H9 (cell line): Measurements from ENCODE around the gene REV1. TPM values are rescaled to one million over a fixed set of nuclear protein-coding genes. Genes with fewer than 3 reads are reported as not detected.
"Not testable (repeated sequence)": the region's sequence is repeated elsewhere in the genome, so short reads cannot be mapped to it uniquely, and the experiment has no call there.

Source experiments
- DNase-seq: peaks from one replicate; pipeline ENCODE4 v3.0.0-alpha.2; 2017
- H2AFZ ChIP-seq: one replicate; pipeline ENCODE4 v1.6.1; 2013; ENCODE audit warnings: mild to moderate bottlenecking, low read length, control low read depth, moderate library complexity
- H2AK5ac ChIP-seq: 2 replicates; pipeline ENCODE4 v1.6.1; 2013; ENCODE audit warnings: low read length, control low read depth, mixed read lengths; ENCODE audit not compliant: insufficient read length
- H2BK120ac ChIP-seq: one replicate; pipeline ENCODE4 v1.6.1; 2013; ENCODE audit warnings: low read depth, mild to moderate bottlenecking, low read length, control low read depth, inconsistent platforms; ENCODE audit not compliant: poor library complexity, severe bottlenecking
- H2BK12ac ChIP-seq: 2 replicates; pipeline ENCODE4 v1.6.1; 2013; ENCODE audit warnings: low read length, control low read depth, mixed read lengths, low read depth; ENCODE audit not compliant: insufficient read length
- H2BK15ac ChIP-seq: 2 replicates; pipeline ENCODE4 v1.6.1; 2013; ENCODE audit warnings: low read depth, low read length, control low read depth
- H2BK20ac ChIP-seq: one replicate; pipeline ENCODE4 v1.6.1; 2013; ENCODE audit warnings: low read depth, mild to moderate bottlenecking, low read length, control low read depth, inconsistent platforms; ENCODE audit not compliant: poor library complexity, severe bottlenecking
- H2BK5ac ChIP-seq: 2 replicates; pipeline ENCODE4 v1.6.1; 2013; ENCODE audit warnings: low read length, control low read depth, mixed read lengths; ENCODE audit not compliant: insufficient read length
- H3K14ac ChIP-seq: 2 replicates; pipeline ENCODE4 v1.6.1; 2013; ENCODE audit warnings: low read length, control low read depth; ENCODE audit not compliant: insufficient read depth
- H3K18ac ChIP-seq: 2 replicates; pipeline ENCODE4 v1.6.1; 2013; ENCODE audit warnings: low read depth, mild to moderate bottlenecking, mixed read lengths, low read length, control low read depth; ENCODE audit not compliant: insufficient read length
- H3K23ac ChIP-seq: 2 replicates; pipeline ENCODE4 v1.6.1; 2013; ENCODE audit warnings: low read length, control low read depth, mixed read lengths, low read depth; ENCODE audit not compliant: insufficient read length
- H3K23me2 ChIP-seq: 2 replicates; pipeline ENCODE4 v1.6.1; 2013; ENCODE audit warnings: low read depth, mild to moderate bottlenecking, mixed read lengths, low read length, control low read depth; ENCODE audit not compliant: insufficient read length, poor library complexity, severe bottlenecking
- H3K27ac ChIP-seq: 2 replicates; pipeline ENCODE4 v1.5.1; 2013; ENCODE audit warnings: low read length, control low read depth, mixed read lengths, low read depth; ENCODE audit not compliant: insufficient read length
- H3K27me3 ChIP-seq: 2 replicates; pipeline ENCODE4 v1.6.1; 2013; ENCODE audit warnings: low read length, control low read depth, inconsistent platforms; ENCODE audit not compliant: insufficient read depth
- H3K4ac ChIP-seq: 2 replicates; pipeline ENCODE4 v1.6.1; 2013; ENCODE audit warnings: low read depth, mild to moderate bottlenecking, control low read depth, inconsistent platforms, low read length, moderate library complexity
- H3K4me1 ChIP-seq: 2 replicates; pipeline ENCODE4 v1.6.1; 2013; ENCODE audit warnings: low read length, control low read depth, inconsistent platforms; ENCODE audit not compliant: insufficient read depth
- H3K4me2 ChIP-seq: 2 replicates; pipeline ENCODE4 v1.6.1; 2013; ENCODE audit warnings: low read length, control low read depth, mixed read lengths; ENCODE audit not compliant: insufficient read length, insufficient read depth
- H3K56ac ChIP-seq: 2 replicates; pipeline ENCODE4 v1.6.1; 2013; ENCODE audit warnings: low read depth, mild to moderate bottlenecking, mixed read lengths, low read length, control low read depth; ENCODE audit not compliant: insufficient read length
- H3K79me1 ChIP-seq: 2 replicates; pipeline ENCODE4 v1.6.1; 2013; ENCODE audit warnings: low read depth, mild to moderate bottlenecking, moderate library complexity, low read length, control low read depth, inconsistent platforms; ENCODE audit not compliant: insufficient read depth, poor library complexity, severe bottlenecking
- H3K79me2 ChIP-seq: 2 replicates; pipeline ENCODE4 v1.6.1; 2013; ENCODE audit warnings: low read length, control low read depth, inconsistent platforms; ENCODE audit not compliant: insufficient read depth
- H3K9ac ChIP-seq: 2 replicates; pipeline ENCODE4 v1.6.1; 2013; ENCODE audit warnings: low read length, control low read depth, mixed read lengths; ENCODE audit not compliant: insufficient read length; ENCODE audit errors: extremely low read depth
- H3K9me3 ChIP-seq: one replicate; pipeline ENCODE4 v1.6.1; 2013; ENCODE audit warnings: low read depth, low read length, inconsistent platforms; ENCODE audit not compliant: control insufficient read depth
- H3T11ph ChIP-seq: one replicate; pipeline ENCODE4 v1.6.1; 2013; ENCODE audit warnings: mild to moderate bottlenecking, low read length, control low read depth, inconsistent platforms
- H4K20me1 ChIP-seq: one replicate; pipeline ENCODE4 v1.6.1; 2013; ENCODE audit not compliant: control insufficient read depth, insufficient read length, insufficient read depth
- H4K5ac ChIP-seq: 2 replicates; pipeline ENCODE4 v1.6.1; 2013; ENCODE audit warnings: low read depth, mild to moderate bottlenecking, mixed read lengths, low read length, control low read depth; ENCODE audit not compliant: insufficient read length
- H4K8ac ChIP-seq: replicated peaks from 2 replicates; pipeline ENCODE4 v1.6.1; 2013; ENCODE audit warnings: low read length, control low read depth, mixed read lengths, low read depth; ENCODE audit not compliant: insufficient read length
- H4K91ac ChIP-seq: 2 replicates; pipeline ENCODE4 v1.6.1; 2013; ENCODE audit warnings: low read depth, mild to moderate bottlenecking, moderate library complexity, mixed read lengths, low read length, control low read depth; ENCODE audit not compliant: insufficient read length
- H3K27ac Mint-ChIP-seq, 3 experiments: 2 replicates in 2 of 3; 3 replicates in 1 of 3; pipeline ENCODE4 v1.8.0; 2020 to 2021; ENCODE audit warnings: mixed read lengths in 3 of 3, mild to moderate bottlenecking in 1 of 3, moderate library complexity in 1 of 3
- H3K27me3 Mint-ChIP-seq: 2 replicates; pipeline ENCODE4 v1.8.0; 2021; ENCODE audit warnings: low read depth, mild to moderate bottlenecking, moderate library complexity, mixed read lengths
- H3K36me3 Mint-ChIP-seq, 3 experiments: 2 replicates in 2 of 3; 3 replicates in 1 of 3; pipeline ENCODE4 v1.8.0; 2020 to 2021; ENCODE audit warnings: low read depth in 3 of 3, mixed read lengths in 3 of 3; ENCODE audit not compliant: insufficient read depth in 1 of 3
- H3K4me1 Mint-ChIP-seq, 2 experiments: 2 replicates each; pipeline ENCODE4 v1.8.0; 2020; ENCODE audit warnings: mixed read lengths in 2 of 2
- H3K4me3 Mint-ChIP-seq, 2 experiments: 2 replicates in 1 of 2; 3 replicates in 1 of 2; pipeline ENCODE4 v1.8.0; 2020 to 2021; ENCODE audit warnings: mild to moderate bottlenecking in 2 of 2, mixed read lengths in 2 of 2, moderate library complexity in 1 of 2
- H3K9me3 Mint-ChIP-seq, 2 experiments: 2 replicates in 1 of 2; 3 replicates in 1 of 2; pipeline ENCODE4 v1.8.0; 2020; ENCODE audit warnings: mild to moderate bottlenecking in 2 of 2, mixed read lengths in 2 of 2, moderate library complexity in 1 of 2
- WGBS: extraction: QIAGEN DNeasy Blood & Tissue Kit; methylation state at CpG from one replicate; pipeline ENCODE4 v1.1.7; 2013; ENCODE audit warnings: missing lambda C conversion rate, low lambda C conversion rate, mixed read lengths; ENCODE audit not compliant: insufficient read length; ENCODE audit errors: extremely low coverage; 5-methylcytosine and 5-hydroxymethylcytosine counted together
- total RNA-seq: library from RNA; stranded (reverse); gene quantifications from 2 replicates; pipeline ENCODE4 v1.2.1, GENCODE V29; 2021
- TF ChIP-seq, protein P1 (sequence below): fragments of 200-600 bp; sonication (generic); conservative IDR thresholded peaks from 3 replicates; pipeline ENCODE4 v1.8.0; 2021; ENCODE audit warnings: antibody characterized with exemption, mild to moderate bottlenecking

REV1 gene
- total RNA-seq, 1 experiment from 2014 or later = 41.6 TPM

DNA sequence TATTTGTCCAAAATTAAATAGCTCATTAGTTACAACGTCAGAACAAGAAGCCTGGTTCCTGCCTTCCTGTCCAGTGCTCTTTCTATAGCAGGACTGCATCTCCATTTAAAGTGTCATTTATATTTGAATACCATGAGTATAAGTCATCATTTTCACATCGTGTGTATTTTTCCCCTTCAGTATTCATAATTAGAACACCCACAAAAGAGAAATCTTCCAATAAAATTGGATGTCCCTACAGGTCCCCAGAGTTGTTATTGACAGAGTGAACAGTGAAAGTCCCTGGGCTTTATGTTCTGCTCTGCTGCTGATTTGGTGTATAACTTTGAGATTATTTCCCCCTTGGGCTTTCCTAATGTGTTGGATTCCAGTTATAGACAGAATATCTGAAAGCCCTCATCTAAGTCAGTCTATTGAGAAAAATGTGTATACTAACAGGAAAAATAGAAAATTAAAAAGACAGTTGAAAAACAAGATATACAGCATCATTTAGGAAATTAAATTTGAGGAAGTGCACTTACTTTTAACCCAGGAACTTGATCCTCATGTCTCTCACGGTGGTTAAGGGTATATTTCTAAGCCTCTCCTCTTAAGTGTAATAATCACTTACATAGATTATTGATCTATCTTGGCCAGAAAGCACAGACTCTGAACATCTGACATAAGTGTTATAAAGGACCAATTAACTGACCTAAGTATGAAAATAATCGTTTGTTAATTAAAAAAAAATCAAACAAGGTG lies 15.2 kb upstream of the REV1 start:
- no peak overlapping the region for H3K18ac ChIP-seq
- no peaks in the 10 kb centered on the region for H3K9me3 Mint-ChIP-seq
- H3K4me2 ChIP-seq = no peak overlapping the region
- no peak overlapping the region for H3K27ac ChIP-seq
- H3K9ac ChIP-seq = no peak overlapping the region
- H4K5ac ChIP-seq = no peak overlapping the region
- no peak overlapping the region for H3K4me3 Mint-ChIP-seq
- H3K9me3 ChIP-seq = no peaks in the 10 kb centered on the region
- no peaks in the 10 kb centered on the region for H3K4me1 ChIP-seq
- no peak overlapping the region for H2BK15ac ChIP-seq
- no peaks in the 10 kb centered on the region for H3K23me2 ChIP-seq
- no peaks in the 10 kb centered on the region for H4K20me1 ChIP-seq
- H3K36me3 Mint-ChIP-seq = no peaks in the 10 kb centered on the region
- H3K79me2 ChIP-seq = no peaks in the 10 kb centered on the region
- WGBS = no CpG with 5 or more reads among the region's 4 CpGs
- no peaks in the 10 kb centered on the region for H3K79me1 ChIP-seq
- H3K23ac ChIP-seq = no peak overlapping the region
- no peak overlapping the region for H2BK5ac ChIP-seq
- TF ChIP-seq, protein P1, sequence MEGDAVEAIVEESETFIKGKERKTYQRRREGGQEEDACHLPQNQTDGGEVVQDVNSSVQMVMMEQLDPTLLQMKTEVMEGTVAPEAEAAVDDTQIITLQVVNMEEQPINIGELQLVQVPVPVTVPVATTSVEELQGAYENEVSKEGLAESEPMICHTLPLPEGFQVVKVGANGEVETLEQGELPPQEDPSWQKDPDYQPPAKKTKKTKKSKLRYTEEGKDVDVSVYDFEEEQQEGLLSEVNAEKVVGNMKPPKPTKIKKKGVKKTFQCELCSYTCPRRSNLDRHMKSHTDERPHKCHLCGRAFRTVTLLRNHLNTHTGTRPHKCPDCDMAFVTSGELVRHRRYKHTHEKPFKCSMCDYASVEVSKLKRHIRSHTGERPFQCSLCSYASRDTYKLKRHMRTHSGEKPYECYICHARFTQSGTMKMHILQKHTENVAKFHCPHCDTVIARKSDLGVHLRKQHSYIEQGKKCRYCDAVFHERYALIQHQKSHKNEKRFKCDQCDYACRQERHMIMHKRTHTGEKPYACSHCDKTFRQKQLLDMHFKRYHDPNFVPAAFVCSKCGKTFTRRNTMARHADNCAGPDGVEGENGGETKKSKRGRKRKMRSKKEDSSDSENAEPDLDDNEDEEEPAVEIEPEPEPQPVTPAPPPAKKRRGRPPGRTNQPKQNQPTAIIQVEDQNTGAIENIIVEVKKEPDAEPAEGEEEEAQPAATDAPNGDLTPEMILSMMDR = no peak
- no peaks in the 10 kb centered on the region; the same call in 1 of the 2 replicates for H3K27me3 Mint-ChIP-seq
- H2AFZ ChIP-seq = no peak overlapping the region
- no peak overlapping the region for H2BK120ac ChIP-seq
- no peaks in the 10 kb centered on the region for H3K27me3 ChIP-seq
- no peak overlapping the region for H4K91ac ChIP-seq
- no peak overlapping the region for H2BK12ac ChIP-seq
- no peak overlapping the region for H3K14ac ChIP-seq
- H3K4me1 Mint-ChIP-seq = peaks cover 0 to 2% of the 10 kb centered on the region in 2 experiments; a peak in 1 of 4 replicates
- H2BK20ac ChIP-seq = no peak overlapping the region
- no peak overlapping the region for H4K8ac ChIP-seq
- H3T11ph ChIP-seq = no peak overlapping the region
- H3K27ac Mint-ChIP-seq = no peak overlapping the region
- no peak overlapping the region for H3K56ac ChIP-seq
- no peak overlapping the region for H3K4ac ChIP-seq
- DNase-seq = no peak
- H2AK5ac ChIP-seq = no peak overlapping the region

DNA sequence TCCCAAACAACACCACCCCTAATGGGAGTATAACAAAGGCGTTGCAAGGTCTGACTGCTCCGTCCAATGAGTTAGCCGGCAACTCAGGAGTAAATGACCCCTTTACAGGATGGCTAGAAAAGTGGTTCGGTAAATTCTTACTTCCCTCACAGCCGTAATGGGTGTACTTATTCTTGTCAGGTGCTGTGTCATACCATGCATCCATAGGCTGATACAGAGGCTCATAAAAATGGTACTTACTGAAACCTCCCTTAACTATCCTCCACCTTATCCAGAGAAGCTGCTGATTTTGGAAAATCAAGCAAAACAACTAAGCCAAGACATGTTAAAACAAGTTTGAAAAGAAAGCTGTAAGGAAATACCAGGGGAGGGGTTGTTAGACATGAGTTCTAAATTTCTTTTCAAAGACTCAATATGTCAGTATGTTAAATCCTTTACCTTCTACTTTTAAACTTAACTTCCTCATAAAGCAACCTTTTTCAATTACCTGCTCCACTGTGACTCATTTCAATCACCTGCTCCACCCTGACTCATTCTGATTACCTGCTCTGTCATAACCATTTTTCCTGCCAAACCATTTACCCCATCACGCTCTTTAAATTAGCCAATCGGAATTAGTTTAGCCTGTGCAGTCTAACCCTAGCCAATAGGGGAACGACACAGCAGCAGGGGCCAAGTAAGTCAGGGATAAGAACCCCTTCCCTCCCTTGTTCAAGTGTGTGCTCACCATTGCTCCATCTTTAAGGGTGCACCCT lies 14.0 kb upstream of the REV1 start:
- not testable (repeated sequence) for H2BK12ac ChIP-seq, H3K27ac ChIP-seq, H3K4ac ChIP-seq, H2BK5ac ChIP-seq, H3K4me1 ChIP-seq, H2BK120ac ChIP-seq, DNase-seq, H2BK20ac ChIP-seq, H3K23ac ChIP-seq, H3K56ac ChIP-seq, H3K4me1 Mint-ChIP-seq, H3K4me2 ChIP-seq, H2BK15ac ChIP-seq, H3K27me3 Mint-ChIP-seq, H3K4me3 Mint-ChIP-seq, H3K18ac ChIP-seq, H3K27ac Mint-ChIP-seq, H2AFZ ChIP-seq, H2AK5ac ChIP-seq, H4K91ac ChIP-seq, H3K9ac ChIP-seq, H3K9me3 Mint-ChIP-seq, H3T11ph ChIP-seq, H4K5ac ChIP-seq, H4K8ac ChIP-seq, H3K79me2 ChIP-seq, H4K20me1 ChIP-seq, H3K36me3 Mint-ChIP-seq, H3K79me1 ChIP-seq, H3K23me2 ChIP-seq, H3K14ac ChIP-seq, H3K27me3 ChIP-seq, H3K9me3 ChIP-seq
- WGBS = no CpG with 5 or more reads among the region's 8 CpGs
